Brain microvascular endothelial cell (primary cell): ENCODE results near the gene CD207.

ENCODE experiments used
- DNase-seq: peaks from one replicate; pipeline ENCODE4 v3.0.0-alpha.2; 2020
- H3K27ac ChIP-seq: fragments of 250-450 bp; sonication (Bioruptor Pico); 2 replicates; pipeline ENCODE4 v1.5.1; 2020; ENCODE audit warnings: mild to moderate bottlenecking, moderate library complexity
- H3K27me3 ChIP-seq: fragments of 250-450 bp; sonication (Bioruptor Pico); replicated peaks from 2 replicates; pipeline ENCODE4 v1.5.1; 2020; ENCODE audit warnings: mild to moderate bottlenecking
- H3K36me3 ChIP-seq: fragments of 250-450 bp; sonication (Bioruptor Pico); replicated peaks from 2 replicates; pipeline ENCODE4 v1.5.1; 2020; ENCODE audit warnings: mild to moderate bottlenecking
- H3K4me3 ChIP-seq: 2 replicates; pipeline ENCODE4 v1.5.1; 2011; ENCODE audit warnings: low read depth, mild to moderate bottlenecking, control low read depth, low read length, moderate library complexity
- CTCF ChIP-seq: IDR thresholded peaks from 2 replicates; pipeline ENCODE4 v1.5.1; 2011; ENCODE audit warnings: low read depth, mild to moderate bottlenecking, moderate library complexity, low read length, control low read depth, inconsistent platforms; ENCODE audit errors: missing control alignments
- in situ Hi-C: cut with HindIII; loops from 2 replicates; pipeline ENCODE4 v1.10.0; 2017; ENCODE audit warnings: low sequenced_read_pairs, low pct_ligation_motif_present

CD207 gene

GRCh38 chr2:70861777-70862625 lies 26.4 kb upstream of the CD207 start:
- H3K27ac ChIP-seq: no peak overlapping the region
- DNase-seq: peak; percentile 74
- TF ChIP-seq CTCF: peak; percentile 99
- H3K4me3 ChIP-seq: no peak overlapping the region
- peaks cover 43% of the 10 kb centered on the region for H3K27me3 ChIP-seq
- no peaks in the 10 kb centered on the region for H3K36me3 ChIP-seq
- in situ Hi-C loops: no loop called here

GRCh38 chr2:70855667-70856066 lies 20.1 kb upstream of the CD207 start:
- no peak for TF ChIP-seq CTCF
- H3K4me3 ChIP-seq: no peak overlapping the region
- peaks cover 16% of the 10 kb centered on the region for H3K27me3 ChIP-seq
- H3K27ac ChIP-seq: no peak overlapping the region
- no peak for DNase-seq
- in situ Hi-C loops: no loop called here
- no peaks in the 10 kb centered on the region for H3K36me3 ChIP-seq

GRCh38 chr2:70854411-70854810 lies 18.8 kb upstream of the CD207 start:
- Histone ChIP-seq H3K27me3 (peaks cover 8% of the 10 kb centered on the region), H3K27ac (no peak overlapping the region), H3K36me3 (no peaks in the 10 kb centered on the region), H3K4me3 (no peak overlapping the region)
- no peak for DNase-seq
- in situ Hi-C loops: no loop called here
- TF ChIP-seq CTCF: no peak

GRCh38 chr2:70852824-70853223 lies 17.2 kb upstream of the CD207 start:
- no peak overlapping the region for H3K4me3 ChIP-seq

GRCh38 chr2:70851704-70852103 lies 16.1 kb upstream of the CD207 start:
- Histone ChIP-seq H3K36me3 (no peaks in the 10 kb centered on the region), H3K4me3 (no peak overlapping the region), H3K27ac (no peak overlapping the region), H3K27me3 (no peaks in the 10 kb centered on the region)
- no peak for TF ChIP-seq CTCF
- no peak for DNase-seq
- in situ Hi-C loops: no loop called here

More at GRCh38 chr2:70852824-70853223, 17.2 kb upstream of the CD207 start:
- in situ Hi-C loops: no loop called here
- Histone ChIP-seq H3K27ac (no peak overlapping the region), H3K27me3 (no peaks in the 10 kb centered on the region), H3K36me3 (no peaks in the 10 kb centered on the region)
- DNase-seq: no peak
- no peak for TF ChIP-seq CTCF
